Pancreas (tissue), 10 donors: ENCODE measurements around the gene SLC7A8. TPM values are rescaled to one million over a fixed set of nuclear protein-coding genes. Genes with fewer than 3 reads are reported as not detected.
A peak's percentile ranks its signal among the peaks of the same experiment; 100 is the strongest.

Experiments used
- ATAC-seq, 4 donors: fragments of 200-7000 bp; cut with Tn5 transposase; one replicate each; pipeline versions ENCODE4 v1.8.0 to v1.9.1; 2020; ENCODE audit warnings: mild to moderate bottlenecking in 4 of 4, moderate library complexity in 4 of 4
- DNase-seq, 6 donors: peaks; one replicate each; pipeline ENCODE4 v3.0.0-alpha.2; 2020
- FAIRE-seq: peaks from 2 replicates; lab custom pipeline; 2012; peaks lifted over from hg19 to GRCh38; lab: Jason Lieb, UNC
- H3K27ac ChIP-seq, 4 donors: fragments of 200-600 bp; sonication (generic); 1 replicate in 3 of 4; 2 replicates in 1 of 4; pipeline versions ENCODE4 v1.5.0 to v1.8.0; 2020
- H3K27me3 ChIP-seq, 4 donors: fragments of 200-600 bp; one replicate each; pipeline ENCODE4 v1.8.0; 2021
- H3K36me3 ChIP-seq, 3 donors: fragments of 200-600 bp; sonication (generic) in 1 of 3; one replicate each; pipeline versions ENCODE4 v1.5.0 to v1.8.0; 2020 to 2021
- H3K4me1 ChIP-seq, 3 donors: fragments of 200-600 bp; one replicate each; pipeline ENCODE4 v1.8.0; 2021
- H3K4me3 ChIP-seq, 4 donors: fragments of 200-600 bp; sonication (generic) in 2 of 4; one replicate each; pipeline versions ENCODE4 v1.5.0 to v1.8.0; 2020 to 2021
- H3K9me3 ChIP-seq, 4 donors: fragments of 200-600 bp; one replicate each; pipeline ENCODE4 v1.8.0; 2021
- WGBS, 2 donors: extraction: QIAGEN DNeasy Blood & Tissue Kit; methylation state at CpG; one replicate each; pipeline ENCODE4 v1.1.7; 2013; 5-methylcytosine and 5-hydroxymethylcytosine counted together
- intact Hi-C, 3 donors: fragments of 100-400 bp; cut with DNase I; formaldehyde crosslinking; loops; one replicate each; pipeline versions ENCODE4 v1.11.1 to v1.14.2; 2022
- polyA plus RNA-seq, 2 donors: library from polyadenylated mRNA; stranded (reverse); fragments of 200-250 nt; gene quantifications; one replicate each; pipeline ENCODE4 v1.2.3, GENCODE V29; 2013
- total RNA-seq, 6 donors: library from RNA; stranded (reverse); fragmentation: NEBNext Ultra II Directional in 4 of 6; extraction: Animal tissue kit (Norgen Biotek cat#: 25700) in 4 of 6; gene quantifications; one replicate each; pipeline versions ENCODE4 v1.2.1 to v1.2.4, GENCODE V29; 2021 to 2023
- TF ChIP-seq, protein P1 (sequence below), 4 donors: fragments of 200-600 bp; sonication (generic) in 3 of 4; IDR thresholded peaks; one replicate each; pipeline versions ENCODE4 v1.5.0 to v1.8.0; 2021; ENCODE audit warnings: antibody characterized with exemption in 4 of 4
- donor health status: healthy with polysubstance abuse.
- donor health status: DM: no; HTN: no; CAD: no; lungs with moderate emphysema.
- donor health status: DM: no; HTN: no; CAD: no.
- donor health status: control.
- donor health status: control.
- donor health status: Bipolar disorder and iron deficiency.
- donor health status: DM: yes; HTN: yes; CAD: no.
- donor health status: DM: no; HTN: no; CAD: no.
- donor health status: DM: no; HTN: no; CAD: no.
- donor health status: DM: yes; HTN: yes; CAD: no.

SLC7A8 gene
- total and polyA plus RNA-seq, 8 donors: 11.5 to 70.8 (median 30.5) TPM

DNA sequence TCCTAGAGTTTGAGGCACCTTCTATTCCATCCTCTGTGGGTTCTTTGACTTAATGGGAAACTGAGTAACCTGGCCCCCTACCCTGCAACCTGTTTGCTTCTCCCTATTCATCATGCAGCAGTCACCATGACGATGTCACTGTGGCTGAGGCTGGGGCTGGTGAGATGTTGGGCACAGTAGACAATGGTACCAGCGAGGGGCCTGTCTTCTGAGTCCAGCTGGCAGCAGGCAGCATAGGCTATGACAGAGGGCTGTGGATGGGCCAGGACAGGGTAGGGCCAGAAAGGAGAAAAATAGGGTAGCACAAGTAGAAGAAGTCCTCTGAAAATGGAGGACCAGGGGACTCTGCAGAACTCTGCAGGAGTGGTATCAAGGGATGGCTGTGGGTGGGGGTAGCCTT is 80.7 kb downstream of the SLC7A8 start:
- TF ChIP-seq, protein P1, sequence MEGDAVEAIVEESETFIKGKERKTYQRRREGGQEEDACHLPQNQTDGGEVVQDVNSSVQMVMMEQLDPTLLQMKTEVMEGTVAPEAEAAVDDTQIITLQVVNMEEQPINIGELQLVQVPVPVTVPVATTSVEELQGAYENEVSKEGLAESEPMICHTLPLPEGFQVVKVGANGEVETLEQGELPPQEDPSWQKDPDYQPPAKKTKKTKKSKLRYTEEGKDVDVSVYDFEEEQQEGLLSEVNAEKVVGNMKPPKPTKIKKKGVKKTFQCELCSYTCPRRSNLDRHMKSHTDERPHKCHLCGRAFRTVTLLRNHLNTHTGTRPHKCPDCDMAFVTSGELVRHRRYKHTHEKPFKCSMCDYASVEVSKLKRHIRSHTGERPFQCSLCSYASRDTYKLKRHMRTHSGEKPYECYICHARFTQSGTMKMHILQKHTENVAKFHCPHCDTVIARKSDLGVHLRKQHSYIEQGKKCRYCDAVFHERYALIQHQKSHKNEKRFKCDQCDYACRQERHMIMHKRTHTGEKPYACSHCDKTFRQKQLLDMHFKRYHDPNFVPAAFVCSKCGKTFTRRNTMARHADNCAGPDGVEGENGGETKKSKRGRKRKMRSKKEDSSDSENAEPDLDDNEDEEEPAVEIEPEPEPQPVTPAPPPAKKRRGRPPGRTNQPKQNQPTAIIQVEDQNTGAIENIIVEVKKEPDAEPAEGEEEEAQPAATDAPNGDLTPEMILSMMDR (IDR thresholded peaks at IDR 0.05): no peak
- intact Hi-C loops: no loop called here
- H3K9me3 ChIP-seq: no peaks in the 10 kb centered on the region
- no peak for FAIRE-seq
- peaks cover 0 to 10% (median 0%) of the 10 kb centered on the region in 3 donors for H3K36me3 ChIP-seq
- no peak overlapping the region for H3K4me3 ChIP-seq
- no peak for ATAC-seq
- no peak overlapping the region for H3K27ac ChIP-seq
- WGBS, 2 donors: 75 to 90% methylated on average over 2 of the region's 2 CpGs
- no peaks in the 10 kb centered on the region for H3K27me3 ChIP-seq
- DNase-seq: no peak
- peaks cover 4 to 8% (median 6%) of the 10 kb centered on the region in 3 donors for H3K4me1 ChIP-seq

DNA sequence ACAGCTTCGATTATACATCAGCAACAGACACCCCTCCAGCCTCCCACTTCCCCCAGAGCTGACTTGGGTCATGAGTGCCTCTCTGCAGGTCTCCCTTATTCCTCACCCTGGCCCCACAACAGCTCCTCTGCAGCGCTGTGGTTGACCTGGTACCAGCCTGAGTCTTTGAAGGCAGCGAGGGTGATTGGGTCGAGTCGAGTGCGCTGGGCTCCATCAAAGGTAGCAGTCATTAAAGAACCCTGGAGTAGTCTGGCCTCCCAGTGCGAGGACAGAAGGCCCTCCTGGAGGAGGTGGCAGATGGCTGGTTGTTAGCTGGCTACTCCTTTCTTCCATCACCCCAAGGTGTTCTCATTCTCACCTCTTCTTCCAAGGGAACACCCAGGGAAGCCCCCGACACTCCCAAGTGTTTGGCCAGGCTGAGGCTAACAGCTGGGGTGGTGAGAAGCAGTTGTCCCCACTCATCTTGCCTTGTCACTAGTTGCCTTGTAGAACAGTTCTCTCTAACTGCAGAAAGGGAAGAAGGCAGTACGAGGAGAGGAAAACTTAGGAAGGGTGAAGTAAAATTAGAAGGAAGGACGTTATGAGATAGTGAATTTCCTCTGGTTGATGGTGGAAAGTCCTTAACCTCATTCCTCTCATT is 81.4 kb downstream of the SLC7A8 start:
- H3K4me3 ChIP-seq: no peak overlapping the region
- TF ChIP-seq, protein P1 (IDR thresholded peaks at IDR 0.05): no peak
- intact Hi-C loops: no loop called here
- peak in 1 of 6 donors; percentile 7 for DNase-seq
- peaks cover 4 to 10% (median 8%) of the 10 kb centered on the region in 3 donors for H3K4me1 ChIP-seq
- no peak for FAIRE-seq
- WGBS, 2 donors: 76 to 80% methylated on average over 10 of the region's 10 CpGs
- H3K36me3 ChIP-seq: peaks cover 0 to 13% (median 0%) of the 10 kb centered on the region in 3 donors
- H3K27ac ChIP-seq: no peak overlapping the region
- H3K27me3 ChIP-seq: no peaks in the 10 kb centered on the region
- no peaks in the 10 kb centered on the region for H3K9me3 ChIP-seq
- ATAC-seq: no peak

DNA sequence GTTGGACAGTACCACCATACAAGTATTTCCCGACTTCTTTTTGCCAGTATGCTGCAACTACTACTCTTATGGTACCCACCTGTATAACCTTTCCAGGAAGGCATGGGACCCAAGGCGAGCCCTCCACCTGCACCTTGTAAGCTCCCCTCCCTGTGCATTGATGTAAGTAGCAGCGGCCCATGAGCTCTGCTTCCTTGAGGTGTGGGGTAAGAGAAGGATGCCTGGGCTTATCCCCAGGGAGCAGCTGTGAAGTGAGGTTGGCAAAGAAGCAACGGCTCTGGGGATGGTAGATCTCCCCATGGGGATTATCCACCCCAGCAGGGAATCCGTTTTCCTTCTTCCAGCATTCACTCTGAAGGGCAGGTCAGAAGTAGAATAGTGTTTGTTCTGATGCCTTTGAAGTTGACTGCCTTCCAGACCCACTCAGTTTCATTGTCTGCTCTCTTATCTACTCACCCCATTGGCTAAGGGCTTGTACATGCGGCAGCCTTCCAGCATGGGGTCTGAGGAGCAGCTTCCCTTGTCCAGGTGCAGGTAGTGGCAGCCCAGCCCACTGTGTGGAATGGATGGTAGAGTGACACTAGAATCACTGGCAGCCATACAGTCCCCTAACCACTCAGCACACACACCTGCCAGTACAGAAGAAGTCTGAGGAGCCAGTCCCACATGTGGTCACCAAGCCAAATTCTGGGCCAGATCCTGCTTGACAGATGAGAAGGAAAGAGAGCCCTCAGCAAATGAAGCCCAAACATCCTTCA is 82.1 kb downstream of the SLC7A8 start:
- H3K9me3 ChIP-seq: no peaks in the 10 kb centered on the region
- no peak overlapping the region for H3K4me3 ChIP-seq
- H3K27ac ChIP-seq: no peak overlapping the region
- H3K27me3 ChIP-seq: no peaks in the 10 kb centered on the region
- DNase-seq: peak in 1 of 6 donors; percentile 10
- TF ChIP-seq, protein P1 (IDR thresholded peaks at IDR 0.05): no peak
- no peak for ATAC-seq
- intact Hi-C loops: no loop called here
- peaks cover 8 to 17% (median 12%) of the 10 kb centered on the region in 3 donors for H3K4me1 ChIP-seq
- H3K36me3 ChIP-seq: peaks cover 0 to 13% (median 0%) of the 10 kb centered on the region in 3 donors
- FAIRE-seq: no peak
- WGBS, 2 donors: 77 to 81% methylated on average over 6 of the region's 6 CpGs

DNA sequence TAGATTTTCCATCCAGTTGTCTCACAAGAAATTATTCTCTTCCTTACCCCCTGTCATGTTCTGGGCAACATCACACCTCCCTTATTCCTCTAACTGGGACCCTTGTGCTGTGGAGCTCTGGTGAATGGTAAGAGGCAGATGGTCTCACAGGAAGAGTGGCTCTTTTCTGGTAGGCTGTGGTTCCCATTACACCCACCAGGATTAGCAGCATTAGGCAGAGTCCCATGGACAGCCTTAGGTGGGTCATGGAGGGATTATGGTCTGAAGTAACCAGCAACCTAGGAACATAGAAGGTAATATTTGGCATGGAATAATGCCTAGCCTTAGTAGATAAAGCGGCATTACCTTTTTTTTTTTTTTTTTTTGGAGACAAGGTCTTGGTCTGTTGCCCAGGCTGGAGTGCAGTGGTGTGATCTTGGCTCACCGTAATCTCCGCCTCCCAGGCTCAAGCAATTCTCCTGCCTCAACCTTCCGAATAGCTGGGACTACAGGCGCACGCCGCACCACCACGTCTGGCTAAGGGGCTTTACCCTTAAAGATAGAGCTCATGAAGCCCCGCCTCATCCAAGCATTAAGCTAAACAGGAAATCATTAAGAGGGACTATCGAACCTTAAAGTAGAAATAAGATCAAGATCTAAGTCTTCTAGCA is 84.1 kb downstream of the SLC7A8 start:
- Histone ChIP-seq H3K36me3 (peaks cover 0 to 13% (median 0%) of the 10 kb centered on the region in 3 donors), H3K27ac (no peak overlapping the region), H3K4me1 (peaks cover 9 to 17% (median 12%) of the 10 kb centered on the region in 3 donors), H3K9me3 (no peaks in the 10 kb centered on the region), H3K27me3 (no peaks in the 10 kb centered on the region), H3K4me3 (no peak overlapping the region)
- TF ChIP-seq, protein P1 (IDR thresholded peaks at IDR 0.05): no peak
- no peak for ATAC-seq
- intact Hi-C loops: no loop called here
- FAIRE-seq: no peak
- 31 to 41% methylated on average over 10 of the region's 10 CpGs for WGBS, 2 donors
- peak in 2 of 6 donors; percentile 42 to 44 for DNase-seq
